OCI-LY7 (cell line): ENCODE measurements around the gene CSE1L. TPM values are rescaled to one million over a fixed set of nuclear protein-coding genes. Genes with fewer than 3 reads are reported as not detected.
"Not testable (repeated sequence)": the region's sequence is repeated elsewhere in the genome, so short reads cannot be mapped to it uniquely, and the experiment has no call there.

Source experiments
- BruUV-seq: library from RNA; stranded (reverse); fragments of 400-500 nt; replicated peaks from 2 replicates; lab custom pipeline; 2021; lab: Mats Ljungman, UMichigan
- CTCF ChIA-PET: fragments of 300-600 bp; sonication (Branson Sonifier 250); formaldehyde crosslinking; loops from one replicate; lab custom pipeline; 2022; ENCODE audit warnings: antibody characterized with exemption; ENCODE audit not compliant: unreplicated experiment; lab: Charles Lee
- POLR2A ChIA-PET: fragments of 300-600 bp; sonication (Branson Sonifier 250); formaldehyde crosslinking; loops from one replicate; lab custom pipeline; 2022; ENCODE audit warnings: antibody characterized with exemption; lab: Charles Lee
- DNase-seq: peaks from one replicate; pipeline ENCODE4 v3.0.0-alpha.2; 2015; ENCODE audit warnings: low spot score
- H2AFZ ChIP-seq: fragments of 200-600 bp; sonication (generic), shearing (Covaris generic); 2 replicates; pipeline ENCODE4 v1.6.1; 2014; ENCODE audit warnings: mild to moderate bottlenecking, antibody characterized with exemption, low read length, moderate library complexity
- H3K27ac ChIP-seq: fragments of 200-600 bp; sonication (generic); 2 replicates; pipeline ENCODE4 v1.5.1; 2014; ENCODE audit warnings: mixed run types, low read depth, mild to moderate bottlenecking, moderate library complexity, low read length, inconsistent platforms; ENCODE audit not compliant: poor library complexity, severe bottlenecking
- H3K36me3 ChIP-seq: fragments of 200-600 bp; sonication (generic); 2 replicates; pipeline ENCODE4 v1.6.1; 2014; ENCODE audit warnings: mild to moderate bottlenecking, antibody characterized with exemption, low read length, moderate library complexity, mixed read lengths; ENCODE audit not compliant: insufficient read depth
- H3K4me1 ChIP-seq: fragments of 200-600 bp; sonication (generic); 2 replicates; pipeline ENCODE4 v1.5.1; 2014; ENCODE audit warnings: mild to moderate bottlenecking, low read length; ENCODE audit not compliant: insufficient read depth, poor library complexity, severe bottlenecking
- H3K4me2 ChIP-seq: fragments of 200-600 bp; sonication (generic); 2 replicates; pipeline ENCODE4 v1.6.1; 2014; ENCODE audit warnings: mild to moderate bottlenecking, low read length
- H3K4me3 ChIP-seq: fragments of 200-600 bp; sonication (generic); 2 replicates; pipeline ENCODE4 v1.5.1; 2014; ENCODE audit warnings: mild to moderate bottlenecking, low read depth, low read length; ENCODE audit not compliant: poor library complexity, severe bottlenecking
- H3K79me2 ChIP-seq: fragments of 200-600 bp; sonication (generic); 2 replicates; pipeline ENCODE4 v1.6.1; 2016; ENCODE audit warnings: low read depth, mild to moderate bottlenecking, low read length, moderate library complexity, mixed read lengths; ENCODE audit not compliant: insufficient read depth
- H3K9me2 ChIP-seq: fragments of 200-600 bp; sonication (generic); 2 replicates; pipeline ENCODE4 v1.6.1; 2016; ENCODE audit warnings: mild to moderate bottlenecking, low read length, mixed read lengths; ENCODE audit not compliant: insufficient read depth
- H3K9me3 ChIP-seq: fragments of 200-600 bp; sonication (generic); 2 replicates; pipeline ENCODE4 v1.6.1; 2014; ENCODE audit warnings: mild to moderate bottlenecking, mixed run types, low read length, mixed read lengths
- H4K20me1 ChIP-seq: fragments of 200-600 bp; sonication (generic); 2 replicates; pipeline ENCODE4 v1.6.1; 2014; ENCODE audit warnings: mild to moderate bottlenecking, antibody characterized with exemption, low read length, moderate library complexity, mixed read lengths; ENCODE audit not compliant: insufficient read depth
- CTCF ChIP-seq: fragments of 200-600 bp; sonication (generic); conservative IDR thresholded peaks from 2 replicates; pipeline ENCODE4 v1.5.1; 2014; ENCODE audit warnings: mild to moderate bottlenecking, antibody characterized with exemption, low read length, moderate library complexity, mixed read lengths
- EZH2phosphoT487 ChIP-seq: fragments of 200-600 bp; sonication (generic); IDR thresholded peaks from 2 replicates; pipeline ENCODE4 v1.6.1; 2018; ENCODE audit warnings: low read depth, borderline replicate concordance, mild to moderate bottlenecking, mixed run types, antibody characterized with exemption, low read length, moderate library complexity, mixed read lengths
- intact Hi-C: fragments of 100-400 bp; cut with micrococcal nuclease; formaldehyde crosslinking; loops from one replicate; pipeline ENCODE4 v1.10.0; 2022; ENCODE audit not compliant: unreplicated experiment
- total RNA-seq, 2 experiments: library from RNA; depleted of rRNA in 1 of 2; stranded (reverse); fragments of >200 nt in 1 of 2; shearing (Covaris generic) in 1 of 2; gene quantifications; 2 replicates each; pipeline ENCODE4 v1.2.3, GENCODE V29; 2014 to 2022

CSE1L gene
- total RNA-seq, 2 experiments from 2014 or later: 104 to 145 TPM

DNA sequence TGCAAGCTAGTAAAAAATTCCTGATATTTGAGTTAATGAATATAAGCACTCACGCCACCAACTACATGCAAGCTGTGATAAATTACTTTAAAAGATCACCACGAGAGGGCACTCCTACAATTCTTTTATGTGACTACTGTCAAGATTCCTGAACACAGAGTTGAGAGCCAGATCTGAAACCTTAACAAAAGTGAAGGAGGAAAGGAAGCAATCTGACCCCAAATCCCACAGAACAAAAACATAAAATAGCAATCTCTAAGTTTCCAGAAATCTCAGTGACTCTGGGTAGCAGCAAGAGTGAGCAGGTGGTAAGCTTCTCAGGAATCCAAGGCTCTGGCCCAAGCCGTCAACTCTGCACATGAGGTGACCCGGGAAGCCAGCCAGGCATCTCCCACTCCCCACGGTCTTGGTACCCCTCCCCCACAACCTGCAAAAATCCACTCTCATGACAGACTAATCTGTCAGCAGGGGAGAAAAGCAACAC, 86.9 kb downstream of the CSE1L start:
- H3K36me3 ChIP-seq: peaks cover 51% of the 10 kb centered on the region
- H3K79me2 ChIP-seq: no peaks in the 10 kb centered on the region
- no peaks in the 10 kb centered on the region; the same call in 1 of the 2 replicates for H4K20me1 ChIP-seq
- ChIA-PET POLR2A (interaction anchor here (1.5 kb wide), 1 partner anchor 84 kb away, joined by 7 read pairs; no protein-coding TSS in a partner anchor), CTCF (no interaction called here)
- no TSS peak for BruUV-seq
- no peak overlapping the region for H2AFZ ChIP-seq
- TF ChIP-seq CTCF (peak; percentile 92), EZH2phosphoT487 (no peak)
- intact Hi-C loops: loop anchor here (1.0 kb wide), 1 partner anchor 84 kb away; no protein-coding TSS in a partner anchor
- no peak overlapping the region for H3K4me2 ChIP-seq
- H3K27ac ChIP-seq: no peak overlapping the region
- H3K4me1 ChIP-seq: no peaks in the 10 kb centered on the region
- no peaks in the 10 kb centered on the region for H3K9me3 ChIP-seq
- no peak overlapping the region for H3K4me3 ChIP-seq
- H3K9me2 ChIP-seq: no peaks in the 10 kb centered on the region
- peak; percentile 76 for DNase-seq

- H3K4me1 ChIP-seq: no peaks in the 10 kb centered on the region
- no peak for DNase-seq
- H2AFZ ChIP-seq: no peak overlapping the region
- H3K36me3 ChIP-seq: peaks cover 48% of the 10 kb centered on the region
- no peak overlapping the region for H3K4me3 ChIP-seq
- CTCF ChIA-PET: interaction anchor here (1.1 kb wide), 1 partner anchor 84 kb away, joined by 3 read pairs; no protein-coding TSS in a partner anchor
- H3K9me3 ChIP-seq: no peaks in the 10 kb centered on the region
- intact Hi-C loops: loop anchor here (1.0 kb wide), 1 partner anchor 84 kb away; no protein-coding TSS in a partner anchor
- H3K27ac ChIP-seq: no peak overlapping the region
- H4K20me1 ChIP-seq: no peaks in the 10 kb centered on the region; the same call in 1 of the 2 replicates
- no peak overlapping the region for H3K4me2 ChIP-seq
- POLR2A ChIA-PET: interaction anchor here (0.6 to 1.5 kb wide), 2 partner anchors 25 to 83 kb away, joined by 3 to 7 read pairs; no protein-coding TSS in a partner anchor
- no peaks in the 10 kb centered on the region for H3K9me2 ChIP-seq
- no TSS peak for BruUV-seq
- TF ChIP-seq EZH2phosphoT487 (no peak), CTCF (no peak)
- no peaks in the 10 kb centered on the region for H3K79me2 ChIP-seq
Observed at GRCh38 chr20:49133571-49133970, 87.5 kb downstream of the CSE1L start.

DNA sequence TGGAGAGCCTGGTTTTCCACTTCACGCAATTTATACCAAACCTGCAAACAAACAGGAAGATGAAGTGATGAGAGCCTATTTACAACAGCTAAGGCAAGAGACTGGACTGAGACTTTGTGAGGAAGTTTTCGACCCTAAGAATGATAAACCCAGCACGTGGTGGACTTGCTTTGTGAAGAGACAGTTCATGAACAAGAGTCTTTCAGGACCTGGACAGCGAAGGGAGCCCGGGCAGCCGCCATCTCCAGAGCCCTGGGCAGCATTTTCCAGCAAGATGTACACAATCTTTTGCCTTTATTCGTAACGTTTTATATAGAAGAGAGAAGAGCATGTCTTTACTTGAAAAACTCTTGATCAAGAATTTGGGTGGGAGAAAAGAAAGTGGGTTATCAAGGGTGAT, 88.7 kb downstream of the CSE1L start:
- H3K4me3 ChIP-seq, H2AFZ ChIP-seq, H3K4me2 ChIP-seq, intact Hi-C loops, H4K20me1 ChIP-seq, H3K9me3 ChIP-seq, H3K79me2 ChIP-seq, H3K9me2 ChIP-seq, H3K27ac ChIP-seq, H3K4me1 ChIP-seq, BruUV-seq, DNase-seq: not testable (repeated sequence)
- CTCF ChIA-PET: interaction anchor here (1.1 kb wide), 1 partner anchor 83 kb away, joined by 3 read pairs; no protein-coding TSS in a partner anchor
- peaks cover 59% of the 10 kb centered on the region for H3K36me3 ChIP-seq
- POLR2A ChIA-PET: interaction anchor here (1.2 kb wide), 1 partner anchor 84 kb away, joined by 3 read pairs; the partner anchor contains the start of gene DDX27
